Right cardiac atrium (tissue), 5 donors: Measurements from ENCODE around the gene GPR107. TPM values are rescaled to one million over a fixed set of nuclear protein-coding genes. Genes with fewer than 3 reads are reported as not detected.

Experiments used
- ATAC-seq, 2 donors: fragments of 200-7000 bp; cut with Tn5 transposase; one replicate each; pipeline versions ENCODE4 v1.8.0 to v1.9.1; 2020; ENCODE audit warnings: moderate library complexity in 2 of 2, mild to moderate bottlenecking in 1 of 2
- DNase-seq, 3 donors: peaks; one replicate each; pipeline ENCODE4 v3.0.0-alpha.2; 2020
- H3K27ac ChIP-seq: one replicate; pipeline ENCODE4 v1.5.1; 2013; ENCODE audit warnings: mild to moderate bottlenecking, low read length, control low read depth, moderate library complexity
- H3K27me3 ChIP-seq: one replicate; pipeline ENCODE4 v1.6.1; 2013; ENCODE audit not compliant: control insufficient read depth, insufficient read depth
- H3K4me1 ChIP-seq: one replicate; pipeline ENCODE4 v1.6.1; 2013; ENCODE audit warnings: low read length; ENCODE audit not compliant: control insufficient read depth, insufficient read depth
- H3K4me3 ChIP-seq: one replicate; pipeline ENCODE4 v1.5.1; 2013; ENCODE audit warnings: low read length, control low read depth
- H3K9me3 ChIP-seq: one replicate; pipeline ENCODE4 v1.6.1; 2013; ENCODE audit warnings: low read length; ENCODE audit not compliant: control insufficient read depth
- WGBS: extraction: QIAGEN DNeasy Blood & Tissue Kit; methylation state at CpG from one replicate; pipeline ENCODE4 v1.1.7; 2013; 5-methylcytosine and 5-hydroxymethylcytosine counted together
- intact Hi-C, 4 donors: fragments of 100-400 bp; cut with DNase I; formaldehyde crosslinking; loops; one replicate each; pipeline versions ENCODE4 v1.11.0 to v1.14.0; 2022 to 2023
- polyA plus RNA-seq: library from polyadenylated mRNA; stranded (reverse); fragments of 200-250 nt; gene quantifications from one replicate; pipeline ENCODE4 v1.2.3, GENCODE V29; 2013
- total RNA-seq, 4 donors: library from RNA; stranded (reverse); fragmentation: NEBNext Ultra II Directional; extraction: Animal tissue kit (Norgen Biotek cat#: 25700); gene quantifications; one replicate each; pipeline ENCODE4 v1.2.1, GENCODE V29; 2021
- donor health status: healthy with polysubstance abuse.
- donor health status: DM: no; HTN: yes; CAD: no.
- donor health status: DM: no; HTN: no; CAD: no.
- donor health status: DM: no; HTN: yes; CAD: no; lungs with severe emphysema.
- donor health status: DM: yes; HTN: yes; CAD: no.

Gene GPR107
- total and polyA plus RNA-seq, 5 donors = 13.1 to 29.5 (median 23.9) TPM

GRCh38 chr9:130028493-130029222 lies 25.0 kb upstream of the GPR107 start:
- intact Hi-C loops = no loop called here
- H3K9me3 ChIP-seq = no peaks in the 10 kb centered on the region
- H3K27ac ChIP-seq = no peak overlapping the region
- 51% methylated on average over 6 of the region's 6 CpGs for WGBS
- no peaks in the 10 kb centered on the region for H3K27me3 ChIP-seq
- H3K4me3 ChIP-seq = no peak overlapping the region
- DNase-seq (no peak), ATAC-seq (no peak)
- peaks cover 3% of the 10 kb centered on the region for H3K4me1 ChIP-seq

- intact Hi-C loops = no loop called here
- H3K4me3 ChIP-seq = no peak overlapping the region
- 88% methylated on average over 10 of the region's 10 CpGs for WGBS
- no peaks in the 10 kb centered on the region for H3K4me1 ChIP-seq
- H3K27ac ChIP-seq = no peak overlapping the region
- no peak for ATAC-seq
- no peaks in the 10 kb centered on the region for H3K9me3 ChIP-seq
- DNase-seq = no peak
- no peaks in the 10 kb centered on the region for H3K27me3 ChIP-seq
Measured at GRCh38 chr9:130029223-130029973, 24.3 kb upstream of the GPR107 start.

- no peaks in the 10 kb centered on the region for H3K27me3 ChIP-seq
- DNase-seq (no peak), ATAC-seq (no peak)
- no peak overlapping the region for H3K4me3 ChIP-seq
- intact Hi-C loops = no loop called here
- no peaks in the 10 kb centered on the region for H3K9me3 ChIP-seq
- H3K4me1 ChIP-seq = no peaks in the 10 kb centered on the region
- WGBS = 91% methylated on average over 3 of the region's 3 CpGs
- H3K27ac ChIP-seq = no peak overlapping the region
Measured at GRCh38 chr9:130030651-130031127, 23.0 kb upstream of the GPR107 start.

DNA sequence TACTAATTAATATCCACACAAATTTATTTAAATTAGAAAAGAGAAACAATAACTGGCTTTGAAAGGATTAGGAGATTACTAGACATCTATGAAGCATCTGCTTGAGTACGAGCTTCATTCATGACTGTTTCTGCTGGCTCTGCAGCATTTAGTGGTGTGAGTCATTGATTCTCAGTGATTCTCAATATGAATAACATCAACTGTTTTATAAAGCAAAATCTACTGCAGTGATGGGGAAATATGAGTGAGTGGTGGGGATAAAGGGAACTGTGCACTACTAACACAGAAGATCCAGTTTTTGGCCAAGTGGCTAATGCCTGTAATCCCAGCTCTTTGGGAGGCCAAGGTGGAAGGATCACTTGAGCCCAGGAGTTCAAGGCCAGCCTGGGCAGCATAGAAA lies 19.1 kb upstream of the GPR107 start:
- no peaks in the 10 kb centered on the region for H3K9me3 ChIP-seq
- H3K4me1 ChIP-seq = no peaks in the 10 kb centered on the region
- DNase-seq = no peak
- intact Hi-C loops = no loop called here
- WGBS = 63% methylated on average over 1 of the region's 1 CpG
- ATAC-seq = peak; percentile 37 to 48
- H3K4me3 ChIP-seq = no peak overlapping the region
- no peaks in the 10 kb centered on the region for H3K27me3 ChIP-seq
- no peak overlapping the region for H3K27ac ChIP-seq

DNA sequence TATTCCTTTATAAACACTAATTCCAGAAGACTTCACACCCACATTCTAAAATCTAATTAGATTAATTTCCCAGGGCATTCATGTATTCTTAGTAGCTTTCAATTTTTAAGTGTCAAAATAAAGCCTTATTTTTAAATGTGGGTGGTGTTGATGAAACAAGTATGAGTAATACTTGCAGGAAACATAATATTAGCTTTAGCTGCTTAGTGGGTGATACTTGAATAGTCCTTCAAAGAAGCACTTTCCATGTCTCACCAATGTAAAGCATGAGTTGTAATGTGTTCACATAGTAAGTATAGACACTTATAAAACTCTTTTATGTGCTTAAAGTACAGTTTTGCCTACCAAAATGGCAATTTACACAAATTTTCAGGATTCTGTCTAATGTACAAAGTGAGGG lies 17.6 kb upstream of the GPR107 start:
- H3K27ac ChIP-seq = no peak overlapping the region
- intact Hi-C loops = no loop called here
- peak; percentile 54 to 76 for ATAC-seq
- H3K4me3 ChIP-seq = no peak overlapping the region
- no peaks in the 10 kb centered on the region for H3K9me3 ChIP-seq
- no peak for DNase-seq
- H3K4me1 ChIP-seq = no peaks in the 10 kb centered on the region
- no peaks in the 10 kb centered on the region for H3K27me3 ChIP-seq

DNA sequence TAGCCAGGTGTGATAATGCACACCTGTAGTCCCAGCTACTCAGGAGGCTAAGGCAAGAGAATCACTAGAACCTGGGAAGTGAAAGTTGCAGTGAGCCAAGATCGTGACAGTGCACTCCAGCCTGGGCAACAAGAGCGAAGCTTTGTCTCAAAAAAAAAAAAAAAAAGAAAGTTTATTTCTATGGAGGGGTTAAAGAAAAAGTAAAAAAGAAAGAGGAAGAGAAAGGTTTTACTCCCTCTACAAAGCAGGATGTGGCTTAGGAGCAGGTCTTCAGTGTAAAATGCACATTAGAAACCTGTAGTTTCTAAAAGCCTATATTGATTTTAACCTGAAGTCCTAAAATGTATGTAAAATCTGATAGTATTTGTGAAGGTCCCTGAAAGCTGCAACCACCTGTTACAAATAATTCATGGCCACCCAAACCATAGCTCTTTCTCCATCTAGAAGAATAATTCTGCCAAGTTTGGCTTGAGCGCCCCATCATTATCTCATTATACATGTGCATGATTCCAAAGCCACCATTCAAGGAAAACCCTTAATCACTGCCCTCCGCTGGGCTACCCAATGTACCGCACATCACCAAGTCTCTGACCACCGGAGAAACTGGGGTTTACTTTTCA lies 14.1 kb upstream of the GPR107 start:
- Histone ChIP-seq H3K4me3 (no peak overlapping the region), H3K4me1 (no peaks in the 10 kb centered on the region), H3K27me3 (no peaks in the 10 kb centered on the region), H3K9me3 (no peaks in the 10 kb centered on the region), H3K27ac (no peak overlapping the region)
- no peak for DNase-seq
- WGBS = 80% methylated on average over 6 of the region's 6 CpGs
- no peak for ATAC-seq
- intact Hi-C loops = loop anchor here (5.0 to 10.0 kb wide), 3 partner anchors 145 to 155 kb away; no protein-coding TSS in a partner anchor

GRCh38 chr9:130040984-130041647 lies 12.6 kb upstream of the GPR107 start:
- Histone ChIP-seq H3K27ac (no peak overlapping the region), H3K4me3 (peak overlapping the region; percentile 90), H3K27me3 (no peaks in the 10 kb centered on the region), H3K9me3 (no peaks in the 10 kb centered on the region), H3K4me1 (no peaks in the 10 kb centered on the region)
- WGBS = 75% methylated on average over 7 of the region's 7 CpGs
- no peak for DNase-seq
- intact Hi-C loops = loop anchor here (5.0 to 10.0 kb wide), 3 partner anchors 146 to 156 kb away; no protein-coding TSS in a partner anchor
- ATAC-seq = no peak

- ATAC-seq = peak in 1 of 2 donors; percentile 6
- peak overlapping the region; percentile 86 for H3K27ac ChIP-seq
- intact Hi-C loops = loop anchor here (5.0 to 10.0 kb wide), 3 partner anchors 147 to 157 kb away; no protein-coding TSS in a partner anchor
- no peaks in the 10 kb centered on the region for H3K4me1 ChIP-seq
- no peaks in the 10 kb centered on the region for H3K27me3 ChIP-seq
- DNase-seq = peak in 1 of 3 donors; percentile 64
- H3K9me3 ChIP-seq = no peaks in the 10 kb centered on the region
- H3K4me3 ChIP-seq = peak overlapping the region; percentile 90
- WGBS = under 1% methylated on average over 31 of the region's 31 CpGs
Measured at GRCh38 chr9:130041648-130042405, 11.9 kb upstream of the GPR107 start.

- ATAC-seq (peak; percentile 22 to 24), DNase-seq (peak; percentile 31 to 78 (median 77))
- WGBS = under 1% methylated on average over 68 of the region's 68 CpGs
- intact Hi-C loops = loop anchor here (5.0 to 10.0 kb wide), 3 partner anchors 148 to 158 kb away; no protein-coding TSS in a partner anchor
- H3K27ac ChIP-seq = peak overlapping the region; percentile 86
- no peaks in the 10 kb centered on the region for H3K4me1 ChIP-seq
- H3K9me3 ChIP-seq = no peaks in the 10 kb centered on the region
- no peaks in the 10 kb centered on the region for H3K27me3 ChIP-seq
- H3K4me3 ChIP-seq = peak overlapping the region; percentile 90
Measured at GRCh38 chr9:130042406-130042884, 11.3 kb upstream of the GPR107 start.
